ENCODE results near the gene TREML2.
"Not testable (repeated sequence)": the region's sequence is repeated elsewhere in the genome, so short reads cannot be mapped to it uniquely, and the experiment has no call there.

TREML2 gene

GRCh38 chr6:41200901-41201763, at the start of gene TREML2:
Gene TREML2, minus strand, starts transcription at chr6:41201149. Its CDS starts 141 bp downstream, at chr6:41201008.
- no peak for DNase-seq (ENCODE audit: low read depth)

- no peak for DNase-seq (ENCODE audit: low read depth)
These were observed 47.1 kb upstream of the TREML2 start for GRCh38 chr6:41247882-41248705.

- DNase-seq (ENCODE audit: low read depth), result no peak
These were observed 46.4 kb upstream of the TREML2 start for GRCh38 chr6:41247288-41247865.

GRCh38 chr6:41246529-41246928, 45.6 kb upstream of the TREML2 start:
- not testable (repeated sequence) for DNase-seq (ENCODE audit: low read depth)

GRCh38 chr6:41239467-41240159, 38.7 kb upstream of the TREML2 start:
- no peak for DNase-seq (ENCODE audit: low read depth)

- no peak for DNase-seq (ENCODE audit: low read depth)
These were observed 36.2 kb upstream of the TREML2 start for GRCh38 chr6:41237128-41237527.

GRCh38 chr6:41236276-41236675, 35.3 kb upstream of the TREML2 start:
- no peak for DNase-seq (ENCODE audit: low read depth)

- DNase-seq (ENCODE audit: low read depth), result no peak
These were observed 31.7 kb upstream of the TREML2 start for GRCh38 chr6:41232667-41233066.

- no peak for DNase-seq (ENCODE audit: low read depth)
These were observed 30.3 kb upstream of the TREML2 start for GRCh38 chr6:41231246-41231645.

- DNase-seq (ENCODE audit: low read depth), result no peak
These were observed 28.8 kb upstream of the TREML2 start for GRCh38 chr6:41229721-41230120.

- no peak for DNase-seq (ENCODE audit: low read depth)
These were observed 27.7 kb upstream of the TREML2 start for GRCh38 chr6:41228616-41229015.

- DNase-seq (ENCODE audit: low read depth), result no peak
These were observed 27.1 kb upstream of the TREML2 start, which contains the start of gene TREML4 for GRCh38 chr6:41228096-41228495. Gene TREML4, plus strand, starts transcription at chr6:41228349. Its CDS starts 79 bp downstream, at chr6:41228428.

- DNase-seq (ENCODE audit: low read depth), result no peak
These were observed 25.8 kb upstream of the TREML2 start for GRCh38 chr6:41226752-41227151.

- DNase-seq (ENCODE audit: low read depth), result no peak
These were observed 23.9 kb upstream of the TREML2 start for GRCh38 chr6:41224800-41225199.

GRCh38 chr6:41222513-41222912, 21.6 kb upstream of the TREML2 start:
- DNase-seq (ENCODE audit: low read depth), result no peak

- DNase-seq (ENCODE audit: low read depth), result no peak
These were observed 21.1 kb upstream of the TREML2 start for GRCh38 chr6:41222045-41222444.

GRCh38 chr6:41216616-41217015, 15.7 kb upstream of the TREML2 start:
- DNase-seq (ENCODE audit: low read depth), result no peak

GRCh38 chr6:41215777-41216176, 14.8 kb upstream of the TREML2 start:
- no peak for DNase-seq (ENCODE audit: low read depth)

- no peak for DNase-seq (ENCODE audit: low read depth)
These were observed 13.8 kb upstream of the TREML2 start for GRCh38 chr6:41214559-41215238.

- no peak for DNase-seq (ENCODE audit: low read depth)
These were observed 8.8 kb upstream of the TREML2 start for GRCh38 chr6:41209547-41210320.

All from T-helper 22 cell (primary cell).